Measurements from ENCODE around the gene ABCF2.

The ABCF2 gene

GRCh38 chr7:151215396-151215795 lies 11.6 kb downstream of the ABCF2 start:
- no peak for DNase-seq

DNA sequence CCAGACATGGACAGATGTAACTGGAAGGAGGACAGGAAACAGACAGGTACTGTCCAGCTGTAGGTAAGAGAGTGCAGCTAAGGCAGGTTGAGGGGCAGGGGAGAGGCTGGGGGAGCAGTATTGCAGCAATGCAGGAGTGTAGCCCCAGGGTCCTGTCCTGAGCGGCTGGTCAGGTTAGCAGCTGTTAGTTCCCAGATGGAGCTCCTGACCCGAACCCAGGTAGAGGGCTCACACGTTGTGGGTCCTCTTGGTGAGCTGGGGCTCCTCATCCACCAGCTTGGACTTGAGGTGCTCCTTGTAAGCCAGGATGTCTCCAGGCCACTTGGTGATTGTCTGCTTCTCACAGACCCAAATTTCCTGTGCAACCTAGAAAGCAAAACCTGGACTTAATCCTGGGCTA lies 13.2 kb downstream of the ABCF2 start:
- DNase-seq, result no peak

DNA sequence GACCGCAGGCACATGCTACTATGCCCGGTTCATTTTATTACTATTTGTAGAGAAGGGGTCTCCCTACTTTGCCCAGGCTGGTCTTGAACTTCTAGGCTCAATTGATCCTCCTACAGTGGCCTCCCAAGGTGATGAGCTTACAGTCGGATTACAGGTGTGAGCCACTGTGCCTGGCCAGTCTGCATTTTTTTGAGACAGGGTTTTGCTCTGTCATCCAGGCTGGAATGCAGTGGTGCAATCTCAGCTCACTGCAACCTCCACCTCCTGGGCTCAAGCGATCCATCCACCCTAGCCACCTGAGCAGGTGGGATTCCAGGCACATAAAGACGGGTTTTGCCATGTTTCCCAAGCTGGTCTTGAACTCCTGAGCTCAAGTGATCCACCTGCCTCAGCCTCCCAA lies 14.4 kb downstream of the ABCF2 start:
- no peak for DNase-seq

- DNase-seq, result no peak
These were observed 15.7 kb downstream of the ABCF2 start for GRCh38 chr7:151211155-151211772.

- DNase-seq, result no peak
These were observed 16.7 kb downstream of the ABCF2 start, which contains the start of gene H2BK1 for GRCh38 chr7:151210087-151210854. TSS of gene H2BK1 (minus strand) at chr7:151210488. CDS start at chr7:151210318, 170 bp downstream.

DNA sequence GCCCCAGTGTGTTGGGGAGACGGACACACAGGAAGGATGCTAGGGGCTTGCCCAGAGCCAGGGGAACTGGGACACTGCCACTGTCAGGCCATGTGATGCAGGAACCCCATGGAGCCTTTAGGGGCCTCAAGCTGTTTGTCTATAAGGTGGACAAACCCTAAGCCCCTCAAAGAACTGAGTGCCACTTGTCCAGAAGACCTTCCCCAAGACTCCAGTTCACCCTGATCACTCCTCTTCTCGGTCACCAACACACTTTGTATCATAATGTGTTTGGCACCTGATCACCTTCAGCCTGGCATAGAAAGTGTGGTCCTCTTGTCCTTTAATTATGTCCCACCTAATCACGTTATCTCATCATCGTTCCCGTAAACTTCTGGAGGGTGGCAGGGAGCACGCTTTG lies 17.4 kb downstream of the ABCF2 start:
- no peak for DNase-seq

GRCh38 chr7:151208253-151208862 lies 18.6 kb downstream of the ABCF2 start:
- DNase-seq, result no peak

DNA sequence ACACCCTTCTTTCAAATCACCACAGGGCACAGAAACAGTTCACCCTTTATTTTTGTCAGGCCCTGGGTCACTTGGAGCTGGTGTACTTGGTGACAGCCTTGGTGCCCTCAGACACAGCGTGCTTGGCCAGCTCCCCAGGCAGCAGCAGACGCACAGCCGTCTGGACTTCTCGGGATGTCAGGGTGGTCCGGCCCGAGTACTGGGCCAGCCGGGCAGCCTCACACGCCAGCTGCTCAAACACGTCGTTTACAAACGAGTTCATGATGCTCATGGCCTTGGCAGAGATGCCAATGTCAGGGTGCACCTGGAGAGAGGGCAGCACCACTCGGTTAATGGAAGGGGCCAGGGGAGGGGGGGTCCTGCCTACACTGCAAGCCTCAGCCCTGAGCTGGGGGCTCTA lies 19.2 kb downstream of the ABCF2 start:
- no peak for DNase-seq

GRCh38 chr7:151207315-151207714 lies 19.7 kb downstream of the ABCF2 start:
- DNase-seq, result no peak

GRCh38 chr7:151206914-151207313 lies 20.1 kb downstream of the ABCF2 start:
- no peak for DNase-seq

DNA sequence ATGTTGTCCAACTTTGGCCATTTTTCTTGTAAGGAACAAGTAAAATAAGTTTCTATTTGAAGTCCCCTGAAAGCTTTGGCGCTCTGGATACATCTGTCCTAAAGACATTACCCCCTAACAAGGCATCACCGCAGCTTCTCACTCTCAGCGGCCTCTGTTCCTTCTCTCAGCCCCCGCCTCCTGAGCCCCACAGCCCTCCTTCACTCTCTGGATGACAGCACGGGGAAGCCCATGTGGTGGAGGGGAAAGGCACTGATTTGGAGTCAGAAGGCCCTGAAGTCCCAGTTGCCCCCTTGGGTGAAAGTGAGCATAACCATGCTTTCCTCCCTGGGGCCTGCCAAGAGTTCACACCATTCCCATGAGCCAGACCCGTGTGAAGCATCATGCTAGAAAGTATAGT lies 21.3 kb downstream of the ABCF2 start:
- no peak for DNase-seq

- no peak for DNase-seq
These were observed 22.5 kb downstream of the ABCF2 start for GRCh38 chr7:151204383-151205032.

DNA sequence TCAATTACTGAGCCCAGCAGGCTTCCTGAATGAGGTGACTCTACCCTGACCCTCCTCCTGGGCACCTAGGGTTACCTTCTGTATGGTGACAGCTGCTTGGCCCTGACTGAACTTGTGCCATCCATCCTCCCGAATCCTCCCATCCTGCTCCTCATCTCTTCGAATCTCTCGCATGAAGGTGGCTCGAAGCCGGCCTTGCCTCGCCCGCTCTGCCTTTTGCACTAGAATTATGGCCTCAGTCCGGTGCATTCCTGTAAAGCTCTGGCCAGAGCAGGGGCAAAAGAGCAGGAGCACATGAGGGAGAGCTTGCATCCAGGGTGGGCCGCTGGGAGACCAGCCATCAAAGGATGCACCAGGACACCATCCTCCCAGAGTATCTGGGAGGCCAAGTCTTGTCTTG lies 24.2 kb downstream of the ABCF2 start:
- DNase-seq, result no peak

- DNase-seq, result no peak
These were observed 25.3 kb downstream of the ABCF2 start for GRCh38 chr7:151201751-151202150.

GRCh38 chr7:151201344-151201743 lies 25.7 kb downstream of the ABCF2 start:
- no peak for DNase-seq

DNA sequence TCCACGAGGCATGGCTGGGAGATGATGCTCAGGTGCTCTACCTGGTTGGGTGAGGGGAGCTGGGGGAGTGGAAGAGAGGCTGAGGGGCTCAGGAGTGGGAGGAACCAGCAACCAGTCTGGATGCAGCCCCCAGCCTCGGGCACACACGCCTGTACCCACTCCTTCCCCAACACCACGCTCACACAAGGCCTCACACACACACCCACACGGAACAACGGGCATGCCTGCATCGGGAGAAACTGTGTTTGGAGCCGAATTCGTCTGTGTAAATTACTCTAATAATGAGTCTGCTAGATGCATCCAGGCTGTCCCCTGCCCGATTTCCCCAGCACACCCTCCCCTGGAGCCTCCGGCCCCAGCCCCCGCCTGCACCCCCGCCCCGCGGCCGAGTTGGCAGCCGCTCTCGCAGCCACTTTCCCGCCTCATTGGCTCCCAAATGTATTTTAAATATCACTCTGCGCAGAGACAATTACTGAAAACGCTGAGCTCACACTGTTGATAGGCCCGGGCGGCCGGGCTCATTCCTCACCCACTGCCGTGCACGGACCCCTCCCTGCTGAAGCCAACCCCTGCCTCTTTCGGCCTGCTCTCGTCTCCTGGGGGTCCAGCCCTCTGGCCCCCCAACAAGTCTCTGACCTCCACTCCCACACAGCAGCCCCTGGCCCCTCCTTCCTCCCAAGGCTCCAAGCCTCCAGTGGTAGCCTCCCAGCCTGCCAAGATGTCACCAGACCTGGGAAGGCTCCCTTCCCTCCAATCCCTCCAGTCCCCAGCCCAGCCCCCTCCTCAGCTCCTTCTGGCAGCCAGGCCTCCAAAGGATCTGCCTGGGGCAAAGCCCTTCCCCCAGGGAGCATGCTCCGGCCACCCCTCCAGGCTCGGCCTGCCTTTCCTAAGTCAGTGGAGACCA lies 27.8 kb downstream of the ABCF2 start:
- DNase-seq, result no peak

GRCh38 chr7:151197932-151198331 lies 29.1 kb downstream of the ABCF2 start:
- DNase-seq, result no peak

GRCh38 chr7:151195616-151196450 lies 31.2 kb downstream of the ABCF2 start:
- no peak for DNase-seq

DNA sequence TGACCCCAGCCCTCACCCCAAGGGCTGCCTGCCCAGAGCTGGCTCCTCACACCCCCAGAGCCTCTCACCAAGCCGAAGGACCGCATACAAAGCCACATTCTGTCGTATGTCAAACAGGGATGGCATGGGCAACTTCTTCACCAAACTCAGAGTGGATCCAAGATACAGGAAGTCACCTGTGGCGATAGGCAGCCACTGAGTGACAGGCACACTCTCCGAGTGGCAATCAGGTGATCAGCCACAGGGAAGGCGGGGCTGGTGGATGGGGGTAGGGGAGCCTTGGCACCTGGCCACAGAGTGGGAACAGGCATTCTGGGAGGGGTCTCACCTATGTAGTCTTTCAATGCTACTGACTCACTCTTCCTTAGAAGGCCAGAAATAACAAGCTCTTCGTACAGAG lies 32.8 kb downstream of the ABCF2 start:
- no peak for DNase-seq

DNA sequence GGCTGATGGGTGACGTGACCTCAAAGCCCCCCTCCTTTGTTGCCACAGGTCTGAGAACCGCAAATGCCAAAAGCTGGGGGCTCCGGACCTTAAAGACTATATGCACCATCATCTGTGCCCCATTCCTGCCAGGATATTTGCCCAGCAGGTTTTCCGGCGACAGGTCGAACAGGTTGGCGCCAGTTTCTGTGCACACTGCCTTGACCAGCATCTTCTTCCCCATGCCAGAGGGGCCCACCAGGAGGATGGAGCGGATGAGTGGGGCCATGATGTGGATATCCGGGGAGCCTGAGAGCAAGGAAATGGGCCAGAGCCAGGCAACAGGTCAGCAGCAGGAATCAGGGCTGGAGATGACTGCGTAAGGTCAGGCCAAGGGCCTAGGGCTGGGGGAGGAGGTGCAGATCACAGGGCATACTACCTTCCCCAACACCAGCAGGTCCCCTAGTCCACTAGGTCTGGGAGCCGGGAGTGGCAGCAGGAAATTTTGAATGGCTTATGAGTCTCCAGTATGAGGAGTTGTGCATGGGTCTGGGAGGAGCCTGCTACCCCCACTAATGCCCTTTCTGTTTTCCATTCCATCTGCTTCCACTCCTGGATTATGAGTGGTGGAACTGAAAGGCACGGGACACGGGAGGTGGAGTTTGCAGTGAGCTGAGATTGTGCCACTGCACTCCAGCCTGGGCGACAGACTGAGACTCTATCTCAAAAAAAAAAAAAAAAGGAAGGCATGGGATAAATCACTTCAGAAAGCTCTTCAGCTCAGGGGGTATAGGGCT lies 33.6 kb downstream of the ABCF2 start:
- no peak for DNase-seq

DNA sequence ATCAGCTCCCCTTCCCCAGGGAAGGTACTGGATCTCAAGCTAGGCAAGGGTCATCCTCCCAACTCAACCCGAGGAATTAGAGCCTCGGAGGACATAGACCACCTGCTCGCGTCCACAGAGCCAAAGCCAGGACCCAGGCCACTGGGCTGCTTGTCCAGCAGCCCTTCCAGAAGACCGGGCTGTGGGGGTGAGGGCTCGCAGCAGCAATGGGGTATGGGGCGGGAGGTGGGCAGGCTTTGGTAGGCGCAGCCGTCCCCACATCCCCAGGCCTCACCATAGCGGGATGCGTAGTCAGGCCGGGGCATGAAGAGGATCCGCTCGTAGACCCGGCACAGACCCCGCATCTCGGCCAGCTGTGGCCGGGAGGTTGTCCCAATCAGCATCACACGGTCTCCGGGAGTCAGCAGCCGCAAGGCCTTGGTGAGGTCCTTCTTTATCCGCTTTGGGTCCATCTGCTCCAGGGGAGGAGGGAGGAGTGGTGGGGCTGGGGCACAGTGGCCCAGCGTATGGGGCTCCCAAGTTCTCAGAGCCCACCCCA lies 34.9 kb downstream of the ABCF2 start:
- no peak for DNase-seq

Measured in stimulated activated CD4-positive, alpha-beta T cell treated with anti-CD3 and anti-CD28 coated beads, Interleukin-4, amount 100 ng/mL, for 1 hour (primary cell).